HG03045 (cell line): ENCODE data around the gene TCF7.

Source experiments
- ATAC-seq: cut with Tn5 transposase; IDR thresholded peaks from one replicate; pipeline ENCODE4 v1.9.1; 2021; ENCODE audit warnings: mild to moderate bottlenecking, moderate library complexity; ENCODE audit not compliant: unreplicated experiment

Gene TCF7

GRCh38 chr5:134112726-134113362, 1.6 kb upstream of the TCF7 start:
- no peak for ATAC-seq

GRCh38 chr5:134113363-134113889, 1.1 kb upstream of the TCF7 start:
- ATAC-seq = no peak

GRCh38 chr5:134114886-134115805, 665 bp downstream of the TCF7 start:
- no peak for ATAC-seq

GRCh38 chr5:134115806-134116175, 1.3 kb downstream of the TCF7 start:
- ATAC-seq = no peak

- ATAC-seq = no peak
Measured at GRCh38 chr5:134116286-134116685, 1.8 kb downstream of the TCF7 start.

GRCh38 chr5:134116789-134117761, 2.6 kb downstream of the TCF7 start:
- no peak for ATAC-seq

GRCh38 chr5:134118212-134118835, 3.8 kb downstream of the TCF7 start:
- ATAC-seq = no peak

- no peak for ATAC-seq
Measured at GRCh38 chr5:134119720-134120119, 5.2 kb downstream of the TCF7 start.

GRCh38 chr5:134120386-134121138, 6.1 kb downstream of the TCF7 start:
- no peak for ATAC-seq

- ATAC-seq = no peak
Measured at GRCh38 chr5:134122530-134122929, 8.0 kb downstream of the TCF7 start.

GRCh38 chr5:134123360-134123759, 8.9 kb downstream of the TCF7 start:
- ATAC-seq = no peak

GRCh38 chr5:134124289-134125038, 10.0 kb downstream of the TCF7 start:
- ATAC-seq = no peak

GRCh38 chr5:134125039-134126015, 10.8 kb downstream of the TCF7 start:
- ATAC-seq = no peak

- ATAC-seq = no peak
Measured at GRCh38 chr5:134127376-134127861, 12.9 kb downstream of the TCF7 start.

GRCh38 chr5:134127988-134128647, 13.6 kb downstream of the TCF7 start:
- ATAC-seq = no peak

- no peak for ATAC-seq
Measured at GRCh38 chr5:134128648-134128995, 14.1 kb downstream of the TCF7 start.
